HG02678 (cell line): ENCODE measurements around the gene BAHCC1.

Source experiments
- ATAC-seq: cut with Tn5 transposase; IDR thresholded peaks from one replicate; pipeline ENCODE4 v1.9.1; 2021; ENCODE audit warnings: mild to moderate bottlenecking, moderate library complexity; ENCODE audit not compliant: unreplicated experiment

The BAHCC1 gene

DNA sequence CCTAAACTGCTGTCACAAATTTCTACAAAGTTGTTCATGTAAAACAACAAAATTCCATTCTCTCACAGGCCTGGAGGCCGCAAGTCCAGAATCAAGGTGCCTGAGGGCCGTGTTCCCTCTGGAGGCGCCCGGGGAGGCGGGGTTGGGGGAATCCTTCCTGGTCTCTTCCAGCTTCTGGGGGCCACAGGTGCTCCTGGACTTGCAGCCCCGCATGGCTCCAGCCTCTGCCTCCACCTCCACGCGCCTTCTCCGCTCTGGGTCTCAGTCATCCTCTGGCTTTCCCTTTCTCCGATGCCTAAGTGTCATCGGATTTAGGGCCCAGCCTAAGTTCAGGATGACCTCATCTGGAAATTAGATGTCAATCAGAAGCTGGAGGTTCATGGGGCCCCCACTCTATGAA lies 28.6 kb upstream of the BAHCC1 start:
- no peak for ATAC-seq

DNA sequence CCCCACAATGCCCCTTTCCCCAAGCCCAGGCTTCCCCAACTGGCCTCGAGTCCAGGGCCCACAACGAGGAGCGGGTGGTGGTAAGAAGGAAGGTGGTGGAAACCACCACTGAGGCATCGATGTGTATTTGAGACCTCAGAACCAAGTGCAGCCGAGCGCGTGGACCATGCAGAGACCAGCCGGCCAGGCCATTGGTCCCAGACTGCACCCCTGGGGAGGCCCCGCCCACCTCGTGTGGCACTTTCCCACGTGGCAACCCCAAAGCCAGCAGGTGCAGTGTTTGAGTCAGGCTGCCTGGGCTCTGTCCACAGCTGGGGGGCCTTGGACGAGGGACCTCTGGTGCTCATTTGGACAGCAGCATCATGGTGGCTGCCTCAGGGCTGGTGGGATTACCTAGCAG lies 28.1 kb upstream of the BAHCC1 start:
- no peak for ATAC-seq

DNA sequence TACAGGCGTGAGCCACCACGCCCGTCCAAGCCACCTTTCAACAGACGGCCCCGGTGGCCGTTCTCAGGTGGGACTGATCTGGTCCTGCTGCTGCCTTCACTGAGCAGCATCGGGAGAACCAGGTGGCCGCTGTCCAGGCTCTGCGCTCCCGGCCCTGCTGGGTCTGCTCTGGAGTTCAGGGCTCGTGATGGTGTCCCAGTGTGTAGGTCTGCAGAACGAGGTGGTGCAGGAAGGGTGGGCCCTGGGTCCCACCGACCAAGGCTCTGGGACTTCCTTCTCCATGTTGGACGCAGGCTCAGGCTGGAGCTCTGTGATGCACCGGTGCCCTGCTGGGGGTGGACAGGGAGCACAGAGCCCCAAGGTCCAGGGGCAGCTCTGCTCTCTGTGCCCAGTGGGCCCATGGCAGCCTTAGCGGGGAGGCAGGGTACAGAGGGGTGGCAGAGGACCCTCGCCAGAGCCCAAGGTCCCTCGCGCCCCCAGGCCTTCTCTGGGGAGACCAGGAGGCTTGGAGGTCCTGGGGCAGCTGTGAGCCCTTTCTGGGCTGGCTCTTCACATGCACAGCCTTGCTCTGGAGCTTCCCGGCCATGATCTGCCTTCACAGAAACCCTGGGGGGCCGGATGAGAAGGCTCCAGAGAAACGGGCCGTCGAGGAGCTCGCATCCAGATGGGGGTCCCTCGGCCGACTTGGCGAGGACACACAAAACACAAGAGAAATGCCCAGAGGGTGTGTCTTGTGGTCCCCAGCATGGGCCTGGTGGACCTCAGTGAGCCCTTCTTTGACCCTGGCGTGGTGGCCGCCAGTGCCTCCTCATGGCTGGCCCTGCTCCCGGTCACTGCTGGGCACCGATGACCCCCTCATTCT lies 26.9 kb upstream of the BAHCC1 start:
- ATAC-seq: no peak

DNA sequence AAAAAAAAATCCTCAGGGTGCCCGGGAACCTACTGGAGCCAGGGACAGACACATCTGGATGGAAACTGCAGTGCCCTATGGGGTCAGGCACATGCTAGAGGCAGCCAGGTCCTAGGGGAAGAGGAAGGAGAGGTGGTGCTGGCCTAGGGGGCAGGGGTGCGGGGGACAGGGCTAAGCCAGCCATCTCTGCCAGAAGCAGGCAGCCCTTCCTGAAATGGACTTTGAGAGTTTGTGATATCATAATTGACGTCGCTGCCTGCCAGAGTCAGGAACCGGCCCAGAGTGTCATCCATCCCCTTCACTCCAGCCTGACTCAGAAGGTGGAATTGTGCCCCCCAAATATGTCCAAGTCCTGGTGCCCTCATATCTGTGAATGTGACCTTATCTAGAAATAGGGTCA lies 25.0 kb upstream of the BAHCC1 start:
- no peak for ATAC-seq

DNA sequence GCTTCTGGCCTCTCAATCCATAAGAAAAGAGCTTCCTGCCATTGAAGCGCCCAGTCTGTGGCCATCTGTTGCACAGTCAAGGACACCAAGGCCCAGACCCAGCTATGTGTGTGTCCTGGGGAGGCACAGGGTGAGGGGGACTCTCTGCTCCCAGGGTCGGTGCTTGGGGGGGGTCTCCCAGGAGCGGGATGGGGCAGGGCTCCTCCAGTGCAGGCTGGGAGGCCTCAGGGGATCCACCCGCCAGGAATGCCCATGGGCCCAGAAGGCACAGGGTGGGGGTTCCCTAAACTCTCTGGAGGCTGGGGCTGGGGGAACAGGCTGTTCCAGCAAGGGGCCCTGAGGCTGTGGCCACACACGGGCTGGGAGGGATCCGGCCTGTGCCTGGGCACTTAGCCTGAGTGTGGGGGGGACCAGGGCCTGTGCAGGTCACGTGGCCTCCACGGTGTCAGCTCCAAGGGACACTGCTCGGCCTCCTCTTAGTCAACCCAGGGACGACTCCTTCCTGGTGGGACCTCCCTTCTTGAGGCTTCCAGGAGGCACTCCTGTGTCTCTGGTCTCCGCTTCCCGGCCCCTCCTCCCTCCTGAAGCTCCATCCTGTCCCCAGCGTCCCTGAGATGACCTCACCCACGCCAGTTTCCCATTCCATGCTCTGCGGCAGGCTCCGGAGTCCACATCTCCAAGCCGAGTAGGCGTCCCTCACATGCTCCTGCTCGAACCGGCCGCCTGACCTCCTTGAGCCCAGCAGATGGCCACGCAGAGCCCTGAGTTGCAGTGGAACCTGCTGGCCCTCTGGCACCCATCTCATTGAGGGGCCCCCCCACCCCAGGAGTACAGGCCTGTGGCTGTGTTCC lies 23.1 kb upstream of the BAHCC1 start:
- no peak for ATAC-seq

DNA sequence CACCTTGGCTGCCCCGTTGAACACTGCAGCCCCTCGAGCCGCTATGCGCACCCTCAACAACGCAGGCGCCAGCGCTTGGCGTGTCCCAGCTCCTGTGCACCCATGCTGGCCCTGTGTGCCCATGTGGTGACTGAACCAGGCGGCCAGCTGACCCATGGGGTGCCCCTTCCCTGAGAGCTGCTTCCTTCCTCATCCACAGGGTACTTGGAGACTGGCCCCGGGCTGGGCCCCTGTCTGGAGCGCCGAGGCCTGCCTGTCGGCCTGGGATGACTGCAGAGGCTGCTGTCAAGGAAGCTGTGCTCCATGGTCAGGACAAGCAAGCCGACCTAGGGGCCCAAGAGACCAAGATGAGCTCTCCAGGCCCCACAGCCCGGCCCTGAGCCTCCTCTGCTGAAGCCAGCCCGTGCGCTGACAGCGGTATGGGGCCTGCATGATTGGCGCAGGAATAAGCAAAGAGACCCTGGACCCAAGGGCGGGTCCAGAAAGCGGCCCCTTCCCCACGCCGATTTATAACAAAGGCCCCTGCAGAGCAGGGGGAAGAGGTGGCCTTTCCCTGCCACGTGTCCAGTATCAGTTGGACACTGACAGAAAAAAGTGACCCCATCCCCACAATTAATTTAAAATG lies 21.6 kb upstream of the BAHCC1 start:
- no peak for ATAC-seq

DNA sequence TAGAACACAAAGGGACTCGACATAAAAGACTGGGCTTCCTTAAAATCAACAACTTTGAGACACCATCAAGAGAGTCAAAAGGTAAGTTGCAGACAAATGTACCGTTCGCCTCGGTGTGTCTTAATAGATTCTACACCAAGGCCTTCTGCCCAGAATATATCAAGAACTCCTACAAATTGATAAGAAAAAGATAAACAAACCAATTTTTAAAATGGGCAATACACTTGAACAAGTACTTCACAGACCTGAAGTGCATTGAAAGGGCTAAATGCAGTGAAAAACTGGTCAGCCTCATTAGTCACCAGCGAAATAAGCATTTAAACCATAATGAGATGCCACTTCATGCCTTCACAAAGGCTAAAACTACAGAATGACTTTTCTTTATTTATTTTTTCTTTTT lies 20.4 kb upstream of the BAHCC1 start:
- ATAC-seq: no peak

DNA sequence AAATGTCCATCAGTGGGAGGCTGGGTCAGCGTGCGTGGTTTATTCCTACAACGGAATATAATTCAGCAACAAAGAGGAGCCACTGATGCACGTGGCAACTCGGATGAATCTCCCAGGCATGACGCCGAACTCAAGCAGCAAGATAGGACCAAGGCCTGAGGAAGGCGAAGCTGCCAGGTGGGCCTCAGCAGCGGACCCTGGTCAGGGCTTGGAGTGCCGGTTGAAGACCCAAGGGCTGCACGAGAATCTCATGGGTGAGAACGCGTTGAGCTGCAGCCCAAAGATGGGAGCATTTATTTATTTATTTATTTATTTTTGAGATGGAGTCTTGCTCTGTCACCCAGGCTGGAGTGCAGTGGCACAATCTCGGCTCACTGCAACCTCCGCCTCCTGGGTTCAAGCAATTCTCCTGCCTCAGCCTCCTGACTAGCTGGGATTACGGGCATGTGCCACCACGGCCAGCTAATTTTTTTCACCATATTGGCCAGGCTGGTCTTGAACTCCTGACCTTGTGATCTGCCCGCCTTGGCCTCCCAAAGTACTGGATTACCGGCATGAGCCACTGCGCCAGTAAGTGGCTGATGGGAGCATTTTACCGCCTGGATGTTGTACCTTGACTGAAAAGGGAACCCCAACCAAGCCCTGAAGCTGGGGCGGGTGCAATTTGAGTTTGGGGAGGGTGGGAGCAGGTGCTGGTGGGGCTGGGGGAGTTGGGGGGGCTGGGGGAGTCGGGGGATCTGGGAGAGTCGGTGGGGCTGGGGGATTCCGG lies 18.1 kb upstream of the BAHCC1 start:
- no peak for ATAC-seq

DNA sequence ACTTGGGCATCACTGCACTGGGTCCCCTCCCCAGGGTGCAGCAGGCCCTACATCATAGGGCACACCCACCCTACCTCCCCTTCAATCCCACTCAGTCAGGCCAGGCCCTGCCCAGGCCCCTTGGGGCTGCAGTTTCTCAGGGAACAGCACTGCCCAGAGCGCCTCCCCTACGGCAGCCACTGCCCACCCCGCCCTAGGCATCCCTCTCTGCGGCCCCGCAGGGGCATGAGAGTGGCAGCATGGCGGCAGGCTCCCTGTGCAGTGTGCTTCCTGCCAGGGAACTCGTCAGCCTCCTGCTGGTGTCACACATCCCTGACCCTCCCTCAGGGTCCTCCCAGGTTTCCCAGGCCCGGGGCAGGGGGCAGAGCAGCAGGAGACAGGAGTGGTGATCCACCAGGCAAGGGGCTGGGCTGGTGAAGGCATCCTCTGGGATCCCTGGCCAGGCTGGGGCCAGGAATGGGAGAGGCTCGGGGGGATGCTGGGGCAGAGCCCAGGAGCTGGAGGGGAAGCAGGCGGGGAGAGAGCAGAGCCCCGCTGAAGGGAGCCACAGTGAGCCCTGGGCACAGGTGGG lies 16.2 kb upstream of the BAHCC1 start:
- ATAC-seq: no peak

DNA sequence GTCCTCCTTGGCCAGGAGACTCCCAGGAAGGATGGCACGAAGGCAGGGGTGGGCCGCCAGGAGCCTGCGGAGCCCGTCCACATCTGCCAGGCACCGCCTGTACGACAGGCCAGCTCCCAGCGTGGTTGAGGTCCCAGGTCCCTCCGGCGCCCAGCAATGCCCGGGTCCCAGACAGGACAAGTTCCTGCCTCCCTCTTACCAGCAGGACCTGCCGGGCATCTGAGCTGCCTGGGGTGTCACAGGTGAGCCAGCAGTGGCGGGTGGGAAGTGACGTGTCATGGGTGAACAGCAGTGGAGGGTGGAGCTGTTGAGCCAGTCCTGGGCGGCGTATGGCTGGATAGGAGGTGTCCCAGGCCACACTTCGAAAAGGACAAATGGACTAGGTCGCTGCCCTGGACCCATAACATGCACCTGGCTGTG lies 15.7 kb upstream of the BAHCC1 start:
- no peak for ATAC-seq

DNA sequence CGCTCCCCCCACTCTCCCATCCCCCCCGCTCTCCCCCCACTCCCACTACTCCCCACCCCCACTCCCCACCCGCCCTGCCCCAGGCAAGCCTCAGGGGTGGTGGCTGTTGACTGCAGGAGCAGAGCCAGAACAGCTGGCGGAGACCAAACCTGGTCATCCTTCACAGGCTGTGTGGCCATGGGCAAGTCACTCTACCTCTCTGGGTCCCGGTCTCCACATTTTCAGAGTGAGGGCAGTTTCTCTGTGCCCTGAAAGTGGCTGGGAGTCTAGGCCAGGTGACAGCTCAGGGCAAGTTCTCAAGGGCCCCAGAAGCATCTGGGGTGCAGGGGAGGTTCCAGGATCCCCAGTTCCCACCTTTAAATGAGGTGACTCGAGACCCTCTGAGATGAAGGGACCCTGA lies 15.1 kb upstream of the BAHCC1 start:
- ATAC-seq: no peak

DNA sequence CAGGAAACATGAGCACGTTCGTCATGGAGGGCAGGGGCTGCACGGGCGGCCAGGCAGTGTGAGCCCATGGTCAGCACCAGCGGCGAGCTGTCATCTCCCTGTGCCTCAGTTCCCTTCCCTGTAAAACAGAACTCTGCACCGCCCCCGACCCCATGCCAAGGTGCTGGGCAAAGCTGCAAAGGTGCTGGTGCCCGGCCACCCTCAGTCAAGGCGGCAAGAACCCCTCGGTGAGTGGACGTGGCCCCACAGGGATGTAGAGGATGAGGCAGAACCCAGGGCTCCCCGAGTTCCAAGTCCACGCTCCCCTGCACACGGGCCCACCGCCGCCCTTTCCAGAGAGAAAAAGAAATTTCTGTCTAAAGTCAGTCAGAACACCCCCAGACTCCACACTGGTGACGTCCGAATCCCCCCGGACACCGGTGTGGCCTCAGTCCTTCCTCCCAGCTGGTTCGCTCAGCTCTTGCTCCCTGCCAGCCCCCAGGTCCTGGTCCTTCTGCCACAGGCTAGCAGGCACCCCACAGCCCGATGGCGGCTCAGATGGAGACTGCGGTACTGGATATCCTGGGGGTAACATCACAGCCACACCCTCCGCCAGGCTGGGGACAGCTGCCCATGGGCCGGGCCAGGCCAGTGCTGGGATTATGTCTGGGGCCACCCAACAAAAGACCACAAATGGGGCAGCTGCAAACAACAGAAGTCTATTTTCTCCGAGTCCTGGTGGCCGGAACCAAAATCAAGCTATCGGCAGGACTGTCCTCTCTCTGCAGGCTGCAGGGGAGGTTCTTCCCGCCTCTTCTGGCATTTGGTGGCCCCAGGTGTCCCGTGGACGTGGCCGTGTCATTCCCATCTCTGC lies 14.4 kb upstream of the BAHCC1 start:
- no peak for ATAC-seq

DNA sequence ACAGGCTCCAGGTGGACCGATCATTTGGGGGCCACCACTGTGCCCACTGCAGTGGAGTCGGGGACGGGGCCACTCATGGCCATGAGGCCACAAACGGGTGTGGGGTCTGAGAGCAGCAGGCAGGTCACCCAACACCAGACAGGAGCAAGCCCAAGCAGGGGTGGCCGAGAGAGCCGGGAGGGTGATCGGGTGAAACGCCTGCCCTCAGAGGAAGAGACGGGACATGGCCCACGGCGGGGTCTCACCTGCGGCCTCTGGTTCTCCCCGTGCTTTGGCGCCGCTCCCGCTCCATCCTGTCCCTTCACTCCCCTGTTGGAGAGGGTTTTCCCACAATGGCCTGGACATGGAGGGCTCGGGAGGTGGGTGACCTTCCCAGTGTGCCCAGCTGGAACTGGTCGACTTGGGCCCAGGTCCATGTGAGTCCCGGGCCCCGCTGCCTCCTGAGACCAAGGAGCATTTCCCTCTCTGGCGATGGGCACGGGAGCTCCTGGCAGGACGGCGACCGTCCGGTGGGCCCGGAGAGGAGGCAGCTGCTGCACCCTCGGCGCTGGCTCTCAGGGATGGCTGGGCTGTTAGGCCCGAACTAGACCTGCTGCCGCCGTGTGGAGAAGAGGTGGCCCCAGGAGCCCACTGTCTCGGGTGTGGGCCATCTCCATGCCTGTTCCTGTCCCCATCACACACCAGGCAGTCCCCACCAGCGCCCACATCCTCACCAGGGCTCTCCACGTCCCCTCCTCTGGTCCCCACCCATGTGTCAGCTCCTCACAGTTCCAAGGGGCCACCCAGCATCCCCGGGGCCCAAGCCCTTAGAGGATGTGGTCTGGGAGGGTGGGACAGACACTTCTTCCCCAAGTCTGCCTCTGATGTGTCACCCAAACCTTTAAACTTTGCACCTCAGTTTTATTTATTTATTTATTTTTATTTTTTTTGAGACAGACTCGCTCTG lies 13.4 kb upstream of the BAHCC1 start:
- ATAC-seq: no peak

DNA sequence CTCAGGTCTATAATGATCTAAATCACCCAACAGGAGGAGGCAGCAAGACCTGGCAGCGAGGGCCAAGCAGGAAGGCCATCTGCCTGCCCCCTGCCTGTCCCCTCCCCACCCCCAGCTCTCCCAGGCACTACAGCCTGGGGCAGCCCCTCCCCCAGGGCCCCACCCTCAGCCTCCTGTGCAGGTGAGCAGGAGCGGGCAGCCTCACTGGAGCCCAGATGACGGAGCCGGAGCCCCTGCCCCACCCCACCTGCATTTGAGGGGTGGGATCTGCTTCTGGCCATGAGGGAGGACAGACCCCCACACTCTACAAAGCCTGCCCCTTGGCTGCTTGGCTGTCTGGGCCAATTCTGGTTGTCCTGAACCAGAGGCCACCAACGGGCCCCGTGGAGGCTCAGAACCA lies 12.4 kb upstream of the BAHCC1 start:
- no peak for ATAC-seq

DNA sequence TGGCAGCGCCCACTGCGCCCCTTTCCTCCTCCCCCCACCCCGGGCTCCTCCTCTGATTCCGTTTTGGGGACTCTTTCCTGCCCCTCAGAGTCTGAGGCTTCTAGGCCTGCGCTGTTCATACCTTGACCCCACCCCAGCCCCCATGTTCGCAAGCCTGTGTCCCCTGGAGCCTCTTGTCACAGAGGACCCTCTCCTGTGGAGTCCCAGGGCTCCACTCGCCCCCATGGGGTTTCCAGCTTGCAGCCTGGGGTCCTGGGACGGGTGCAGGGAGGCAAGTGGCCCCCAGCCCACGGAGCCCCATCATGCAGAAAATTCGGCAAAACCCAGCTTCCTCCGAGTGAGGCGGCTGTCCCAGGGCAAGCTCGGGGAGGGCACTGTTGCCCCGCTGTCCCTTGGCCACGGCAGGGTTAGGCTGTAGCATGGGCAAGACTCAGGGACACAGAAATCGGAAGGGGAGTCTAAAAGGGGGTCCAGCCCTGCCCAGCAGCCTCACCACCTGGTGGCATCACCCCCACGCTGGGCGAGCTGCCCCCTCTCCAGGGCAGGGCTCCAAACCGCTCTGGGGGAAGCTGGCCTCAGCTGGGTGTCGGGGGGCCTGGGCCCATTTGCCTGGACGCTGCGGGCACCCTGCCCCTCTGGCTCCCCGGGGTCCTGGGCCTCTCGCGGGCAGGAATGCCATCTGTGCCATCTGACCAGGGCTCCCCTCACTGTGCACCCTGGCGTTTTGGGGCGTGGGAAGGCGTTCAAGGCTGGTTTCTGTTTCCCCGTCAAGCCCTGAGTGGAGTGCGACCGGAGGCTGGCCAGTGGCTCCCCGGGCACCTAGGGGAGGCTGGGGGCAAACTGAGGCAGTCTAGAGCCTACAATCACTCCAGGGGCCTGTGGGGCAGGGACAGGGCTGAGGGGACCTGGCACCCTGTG lies 11.5 kb upstream of the BAHCC1 start:
- no peak for ATAC-seq

DNA sequence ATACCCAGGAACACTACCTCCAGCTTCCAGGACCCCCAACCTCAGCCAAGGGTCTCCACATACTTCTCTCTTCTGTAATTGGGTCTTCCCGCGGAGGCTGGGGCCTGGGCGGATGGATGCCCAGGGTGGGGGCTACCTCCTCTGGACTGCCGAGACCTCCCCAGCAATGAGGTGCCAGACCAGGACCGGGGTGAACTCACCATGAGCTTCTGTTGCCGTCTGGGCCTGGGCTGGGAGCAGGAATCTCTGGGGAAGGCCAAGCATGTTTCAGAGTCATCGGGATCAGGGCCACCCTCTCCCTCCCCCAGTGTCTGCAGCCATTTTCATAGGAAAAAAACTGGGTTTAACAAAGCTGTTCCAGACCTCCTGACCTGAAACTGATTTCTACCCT lies 10.3 kb upstream of the BAHCC1 start:
- ATAC-seq: no peak

DNA sequence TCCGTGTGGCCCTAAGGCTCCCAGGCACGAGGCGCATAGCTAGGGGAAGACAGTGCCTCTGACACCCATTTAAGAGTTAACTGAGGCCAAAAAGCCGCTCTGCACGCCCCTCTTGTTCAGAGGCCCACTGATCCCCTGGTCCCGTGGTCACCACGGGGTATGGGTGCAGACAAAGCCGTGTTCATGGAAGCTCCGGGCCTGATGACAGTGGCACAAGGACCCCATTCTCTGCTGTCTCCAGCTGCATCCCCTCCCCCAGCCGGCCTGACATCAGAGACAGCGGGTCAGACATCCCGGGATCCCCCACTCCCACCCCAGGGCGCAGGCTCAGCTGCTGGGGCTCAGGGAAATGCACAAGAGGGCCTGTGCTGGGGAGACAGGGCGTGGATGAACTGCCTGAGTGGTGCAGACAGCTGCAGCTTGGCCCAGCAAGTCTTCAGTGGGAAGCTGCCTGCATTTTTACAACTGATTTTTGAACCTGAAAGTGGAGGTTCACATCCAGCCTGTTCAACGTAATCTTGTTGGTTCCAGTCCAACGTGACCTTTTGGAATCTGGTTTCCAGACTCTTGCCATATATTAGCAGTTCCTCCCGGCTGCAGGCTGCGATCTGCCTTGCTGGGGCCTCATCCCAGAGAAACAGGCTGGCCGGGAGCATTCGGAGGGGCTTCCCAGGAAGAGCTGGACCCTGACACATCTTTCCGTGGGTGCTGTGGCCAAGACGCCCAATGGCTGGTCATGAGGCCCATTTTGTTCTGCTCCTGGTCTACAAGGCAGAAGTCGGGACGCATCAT lies 9.7 kb upstream of the BAHCC1 start:
- no peak for ATAC-seq
